Liver (tissue), 9 donors: ENCODE measurements around the gene PSMG4. TPM values are rescaled to one million over a fixed set of nuclear protein-coding genes. Genes with fewer than 3 reads are reported as not detected.

Source experiments
- DNase-seq: peaks from one replicate; pipeline ENCODE4 v3.0.0-alpha.2; 2017; ENCODE audit warnings: low spot score
- H3K27ac ChIP-seq, 2 donors: one replicate each; pipeline ENCODE4 v1.7.0; 2013; ENCODE audit warnings: inconsistent platforms in 2 of 2, low read length in 2 of 2, control low read depth in 1 of 2, low read depth in 1 of 2, mild to moderate bottlenecking in 1 of 2
- H3K27me3 ChIP-seq, 4 donors: one replicate each; pipeline versions ENCODE4 v1.6.1 to v1.7.0; 2013; ENCODE audit warnings: low read length in 3 of 4, inconsistent platforms in 1 of 4, mild to moderate bottlenecking in 1 of 4, moderate library complexity in 1 of 4; ENCODE audit not compliant: control insufficient read depth in 4 of 4, insufficient read depth in 4 of 4
- H3K36me3 ChIP-seq, 4 donors: one replicate each; pipeline versions ENCODE4 v1.6.1 to v1.7.0; 2013; ENCODE audit warnings: low read length in 3 of 4, mild to moderate bottlenecking in 3 of 4, low read depth in 1 of 4, moderate library complexity in 1 of 4; ENCODE audit not compliant: control insufficient read depth in 4 of 4, insufficient read depth in 3 of 4
- H3K4me1 ChIP-seq, 4 donors: one replicate each; pipeline versions ENCODE4 v1.6.1 to v1.7.0; 2013; ENCODE audit warnings: low read length in 3 of 4, mild to moderate bottlenecking in 3 of 4, moderate library complexity in 1 of 4; ENCODE audit not compliant: control insufficient read depth in 4 of 4, insufficient read depth in 4 of 4
- H3K4me3 ChIP-seq, 3 donors: one replicate each; pipeline versions ENCODE4 v1.6.1 to v1.7.0; 2013; ENCODE audit warnings: low read length in 3 of 3, control low read depth in 1 of 3, low read depth in 1 of 3, mild to moderate bottlenecking in 1 of 3
- H3K9ac ChIP-seq, 2 donors: one replicate each; pipeline ENCODE4 v1.7.0; 2013; ENCODE audit warnings: low read length in 2 of 2, mild to moderate bottlenecking in 2 of 2, moderate library complexity in 2 of 2, control low read depth in 1 of 2, low read depth in 1 of 2
- H3K9me3 ChIP-seq, 4 donors: one replicate each; pipeline versions ENCODE4 v1.6.1 to v1.7.0; 2013; ENCODE audit warnings: low read length in 3 of 4; ENCODE audit not compliant: control insufficient read depth in 4 of 4
- ATF3 ChIP-seq: IDR thresholded peaks from 2 replicates; pipeline ENCODE4 v1.6.1; 2016; ENCODE audit warnings: antibody characterized with exemption
- EGR1 ChIP-seq, 2 donors: IDR thresholded peaks; 2 replicates each; pipeline ENCODE4 v1.6.1; 2016 to 2018; ENCODE audit warnings: antibody characterized with exemption in 2 of 2, low read depth in 2 of 2
- HNF4G ChIP-seq: IDR thresholded peaks from 2 replicates; pipeline ENCODE4 v1.6.1; 2016; ENCODE audit warnings: antibody characterized with exemption
- JUND ChIP-seq, 2 donors: IDR thresholded peaks; 2 replicates each; pipeline ENCODE4 v1.6.1; 2016; ENCODE audit warnings: antibody characterized with exemption in 2 of 2
- MAX ChIP-seq: IDR thresholded peaks from 2 replicates; pipeline ENCODE4 v1.6.1; 2016; ENCODE audit warnings: antibody characterized with exemption
- NR2F2 ChIP-seq: IDR thresholded peaks from 2 replicates; pipeline ENCODE4 v1.6.1; 2016; ENCODE audit warnings: antibody characterized with exemption
- RAD21 ChIP-seq, 2 donors: IDR thresholded peaks; 2 replicates each; pipeline ENCODE4 v1.6.1; 2016; ENCODE audit warnings: antibody characterized with exemption in 2 of 2, mild to moderate bottlenecking in 2 of 2
- RXRA ChIP-seq, 2 donors: IDR thresholded peaks; 2 replicates each; pipeline ENCODE4 v1.6.1; 2017 to 2018; ENCODE audit warnings: antibody characterized with exemption in 2 of 2, mild to moderate bottlenecking in 1 of 2
- SP1 ChIP-seq: IDR thresholded peaks from 2 replicates; pipeline ENCODE4 v1.6.1; 2018; ENCODE audit warnings: antibody characterized with exemption, mild to moderate bottlenecking
- YY1 ChIP-seq: IDR thresholded peaks from 2 replicates; pipeline ENCODE4 v1.6.1; 2016; ENCODE audit warnings: antibody characterized with exemption, mild to moderate bottlenecking
- WGBS: extraction: QIAGEN DNeasy Blood & Tissue Kit; methylation state at CpG from one replicate; pipeline ENCODE4 v1.1.7; 2013; 5-methylcytosine and 5-hydroxymethylcytosine counted together
- polyA plus RNA-seq, 2 donors: library from polyadenylated mRNA; stranded (reverse) in 1 of 2; unstranded in 1 of 2; fragments of 200-250 nt in 1 of 2; fragments of >200 nt in 1 of 2; fragmentation: Nextera tagmentation in 1 of 2; extraction: Ambion mirVana in 1 of 2; gene quantifications; one replicate each; pipeline versions ENCODE4 v1.2.1 to v1.2.3, GENCODE V29; 2013 to 2015
- total RNA-seq, 2 donors: library from RNA; depleted of rRNA; stranded (reverse); fragments of >200 nt; gene quantifications; one replicate each; pipeline ENCODE4 v1.2.3, GENCODE V29; 2014
- TF ChIP-seq, protein P1 (sequence below): fragments of 150-350 bp; IDR thresholded peaks from 2 replicates; pipeline ENCODE4 v1.5.1; 2017; ENCODE audit warnings: improper control_type of control experiment, low read depth, low read length; ENCODE audit not compliant: missing input control
- TF ChIP-seq, protein P2 (sequence below): IDR thresholded peaks from 2 replicates; pipeline ENCODE4 v1.6.1; 2016; ENCODE audit warnings: antibody characterized with exemption
- TF ChIP-seq, protein P3 (sequence below): IDR thresholded peaks from 2 replicates; pipeline ENCODE4 v1.6.1; 2016; ENCODE audit warnings: antibody characterized with exemption, mild to moderate bottlenecking
- donor health status: healthy.
- donor health status: healthy.
- donor health status: healthy.
- donor health status: healthy.
- donor health status: healthy.

The PSMG4 gene
- total and polyA plus RNA-seq, 4 donors = 10.7 to 28.5 (median 15.1) TPM

GRCh38 chr6:3270258-3270657, 11.5 kb downstream of the PSMG4 start:
- TF ChIP-seq MAX (no peak), RXRA (IDR thresholded peaks at IDR 0.05) (no peak), ATF3 (no peak), NR2F2 (no peak), YY1 (no peak)
- TF ChIP-seq, protein P1, sequence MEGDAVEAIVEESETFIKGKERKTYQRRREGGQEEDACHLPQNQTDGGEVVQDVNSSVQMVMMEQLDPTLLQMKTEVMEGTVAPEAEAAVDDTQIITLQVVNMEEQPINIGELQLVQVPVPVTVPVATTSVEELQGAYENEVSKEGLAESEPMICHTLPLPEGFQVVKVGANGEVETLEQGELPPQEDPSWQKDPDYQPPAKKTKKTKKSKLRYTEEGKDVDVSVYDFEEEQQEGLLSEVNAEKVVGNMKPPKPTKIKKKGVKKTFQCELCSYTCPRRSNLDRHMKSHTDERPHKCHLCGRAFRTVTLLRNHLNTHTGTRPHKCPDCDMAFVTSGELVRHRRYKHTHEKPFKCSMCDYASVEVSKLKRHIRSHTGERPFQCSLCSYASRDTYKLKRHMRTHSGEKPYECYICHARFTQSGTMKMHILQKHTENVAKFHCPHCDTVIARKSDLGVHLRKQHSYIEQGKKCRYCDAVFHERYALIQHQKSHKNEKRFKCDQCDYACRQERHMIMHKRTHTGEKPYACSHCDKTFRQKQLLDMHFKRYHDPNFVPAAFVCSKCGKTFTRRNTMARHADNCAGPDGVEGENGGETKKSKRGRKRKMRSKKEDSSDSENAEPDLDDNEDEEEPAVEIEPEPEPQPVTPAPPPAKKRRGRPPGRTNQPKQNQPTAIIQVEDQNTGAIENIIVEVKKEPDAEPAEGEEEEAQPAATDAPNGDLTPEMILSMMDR = no peak
- TF ChIP-seq, protein P2, sequence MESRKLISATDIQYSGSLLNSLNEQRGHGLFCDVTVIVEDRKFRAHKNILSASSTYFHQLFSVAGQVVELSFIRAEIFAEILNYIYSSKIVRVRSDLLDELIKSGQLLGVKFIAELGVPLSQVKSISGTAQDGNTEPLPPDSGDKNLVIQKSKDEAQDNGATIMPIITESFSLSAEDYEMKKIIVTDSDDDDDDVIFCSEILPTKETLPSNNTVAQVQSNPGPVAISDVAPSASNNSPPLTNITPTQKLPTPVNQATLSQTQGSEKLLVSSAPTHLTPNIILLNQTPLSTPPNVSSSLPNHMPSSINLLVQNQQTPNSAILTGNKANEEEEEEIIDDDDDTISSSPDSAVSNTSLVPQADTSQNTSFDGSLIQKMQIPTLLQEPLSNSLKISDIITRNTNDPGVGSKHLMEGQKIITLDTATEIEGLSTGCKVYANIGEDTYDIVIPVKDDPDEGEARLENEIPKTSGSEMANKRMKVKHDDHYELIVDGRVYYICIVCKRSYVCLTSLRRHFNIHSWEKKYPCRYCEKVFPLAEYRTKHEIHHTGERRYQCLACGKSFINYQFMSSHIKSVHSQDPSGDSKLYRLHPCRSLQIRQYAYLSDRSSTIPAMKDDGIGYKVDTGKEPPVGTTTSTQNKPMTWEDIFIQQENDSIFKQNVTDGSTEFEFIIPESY = no peak
- TF ChIP-seq, protein P3, sequence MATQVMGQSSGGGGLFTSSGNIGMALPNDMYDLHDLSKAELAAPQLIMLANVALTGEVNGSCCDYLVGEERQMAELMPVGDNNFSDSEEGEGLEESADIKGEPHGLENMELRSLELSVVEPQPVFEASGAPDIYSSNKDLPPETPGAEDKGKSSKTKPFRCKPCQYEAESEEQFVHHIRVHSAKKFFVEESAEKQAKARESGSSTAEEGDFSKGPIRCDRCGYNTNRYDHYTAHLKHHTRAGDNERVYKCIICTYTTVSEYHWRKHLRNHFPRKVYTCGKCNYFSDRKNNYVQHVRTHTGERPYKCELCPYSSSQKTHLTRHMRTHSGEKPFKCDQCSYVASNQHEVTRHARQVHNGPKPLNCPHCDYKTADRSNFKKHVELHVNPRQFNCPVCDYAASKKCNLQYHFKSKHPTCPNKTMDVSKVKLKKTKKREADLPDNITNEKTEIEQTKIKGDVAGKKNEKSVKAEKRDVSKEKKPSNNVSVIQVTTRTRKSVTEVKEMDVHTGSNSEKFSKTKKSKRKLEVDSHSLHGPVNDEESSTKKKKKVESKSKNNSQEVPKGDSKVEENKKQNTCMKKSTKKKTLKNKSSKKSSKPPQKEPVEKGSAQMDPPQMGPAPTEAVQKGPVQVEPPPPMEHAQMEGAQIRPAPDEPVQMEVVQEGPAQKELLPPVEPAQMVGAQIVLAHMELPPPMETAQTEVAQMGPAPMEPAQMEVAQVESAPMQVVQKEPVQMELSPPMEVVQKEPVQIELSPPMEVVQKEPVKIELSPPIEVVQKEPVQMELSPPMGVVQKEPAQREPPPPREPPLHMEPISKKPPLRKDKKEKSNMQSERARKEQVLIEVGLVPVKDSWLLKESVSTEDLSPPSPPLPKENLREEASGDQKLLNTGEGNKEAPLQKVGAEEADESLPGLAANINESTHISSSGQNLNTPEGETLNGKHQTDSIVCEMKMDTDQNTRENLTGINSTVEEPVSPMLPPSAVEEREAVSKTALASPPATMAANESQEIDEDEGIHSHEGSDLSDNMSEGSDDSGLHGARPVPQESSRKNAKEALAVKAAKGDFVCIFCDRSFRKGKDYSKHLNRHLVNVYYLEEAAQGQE = no peak
- Histone ChIP-seq H3K27me3 (no peaks in the 10 kb centered on the region), H3K27ac (no peak overlapping the region), H3K9me3 (no peaks in the 10 kb centered on the region), H3K4me3 (no peak overlapping the region), H3K36me3 (peaks cover 5 to 35% (median 21%) of the 10 kb centered on the region in 4 donors), H3K4me1 (peaks cover 0 to 10% (median 4%) of the 10 kb centered on the region in 4 donors), H3K9ac (no peak overlapping the region)
- 69% methylated on average over 15 of the region's 15 CpGs for WGBS
- DNase-seq = no peak

- TF ChIP-seq MAX = no peak
- no peak for TF ChIP-seq EGR1 (IDR thresholded peaks at IDR 0.05; ENCODE audit: low read depth in 2 of 2)
- TF ChIP-seq, protein P1 = no peak
- TF ChIP-seq, protein P3 = no peak
- TF ChIP-seq HNF4G = no peak
- no peak for TF ChIP-seq JUND (IDR thresholded peaks at IDR 0.05)
- TF ChIP-seq, protein P2 = no peak
- no peak for TF ChIP-seq SP1
- no peak for TF ChIP-seq RAD21 (IDR thresholded peaks at IDR 0.05)
Observed at GRCh38 chr6:3271756-3272155, 13.0 kb downstream of the PSMG4 start.

More at GRCh38 chr6:3271756-3272155, 13.0 kb downstream of the PSMG4 start:
- Histone ChIP-seq H3K4me3 (no peak overlapping the region), H3K4me1 (peaks cover 0 to 10% (median 4%) of the 10 kb centered on the region in 4 donors), H3K27me3 (no peaks in the 10 kb centered on the region), H3K36me3 (peaks cover 3 to 39% (median 21%) of the 10 kb centered on the region in 4 donors), H3K9ac (no peak overlapping the region), H3K27ac (no peak overlapping the region), H3K9me3 (no peaks in the 10 kb centered on the region)
- WGBS = 95% methylated on average over 13 of the region's 13 CpGs
- no peak for DNase-seq
